GM18498 (cell line): Measurements from ENCODE around the gene RXYLT1.
A peak's percentile ranks its signal among the peaks of the same experiment; 100 is the strongest.
"Not testable (repeated sequence)": the region's sequence is repeated elsewhere in the genome, so short reads cannot be mapped to it uniquely, and the experiment has no call there.

ENCODE experiments used
- ATAC-seq: cut with Tn5 transposase; IDR thresholded peaks from one replicate; pipeline ENCODE4 v1.9.1; 2021; ENCODE audit warnings: mild to moderate bottlenecking, moderate library complexity; ENCODE audit not compliant: unreplicated experiment

RXYLT1 gene

GRCh38 chr12:63779498-63780481, at the start of gene RXYLT1:
Gene RXYLT1 (plus strand): TSS chr12:63779909. CDS start chr12:63779961, 52 bp downstream.
- ATAC-seq, result peak; percentile 98

GRCh38 chr12:63732779-63733178, 46.9 kb upstream of the RXYLT1 start:
- not testable (repeated sequence) for ATAC-seq

GRCh38 chr12:63733585-63733984, 46.1 kb upstream of the RXYLT1 start:
- ATAC-seq, result not testable (repeated sequence)

DNA sequence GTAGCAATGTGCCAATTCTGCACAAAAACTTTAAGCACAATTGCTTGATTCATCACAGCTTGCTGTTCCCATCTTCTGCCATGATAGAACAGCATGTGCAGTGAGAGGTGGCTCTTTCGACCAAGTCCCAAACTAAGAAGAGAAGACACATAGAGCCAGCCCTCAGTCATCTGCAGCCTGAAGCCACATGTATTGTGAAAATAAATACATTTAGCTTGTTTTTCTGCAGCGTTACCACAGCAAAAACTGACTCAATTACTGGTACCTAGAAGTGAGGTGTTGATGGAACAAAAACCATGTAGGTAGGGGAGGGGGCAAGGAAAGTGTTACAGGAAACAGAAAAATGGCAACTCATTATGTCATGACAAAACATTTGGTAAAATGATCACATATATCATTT, 39.2 kb upstream of the RXYLT1 start:
- not testable (repeated sequence) for ATAC-seq

DNA sequence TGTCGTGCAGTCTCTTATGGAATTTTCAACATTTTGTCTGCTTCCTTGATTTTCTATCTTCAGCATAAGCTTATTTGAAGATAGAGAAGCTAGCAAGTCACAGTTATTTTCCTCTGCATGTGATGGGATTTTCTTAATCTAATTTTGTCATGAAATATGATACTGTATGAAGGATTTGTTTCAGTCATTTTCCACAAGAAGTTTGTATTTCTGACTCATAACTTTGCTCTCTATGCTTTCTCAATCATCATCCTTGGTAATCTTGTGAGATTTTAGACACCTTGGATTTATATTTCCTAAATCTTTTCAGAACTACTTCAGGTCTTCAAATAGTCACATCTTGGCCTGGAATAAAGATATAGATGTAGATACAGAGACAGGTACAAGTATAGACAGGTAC, 38.3 kb upstream of the RXYLT1 start:
- not testable (repeated sequence) for ATAC-seq

GRCh38 chr12:63744110-63744509, 35.6 kb upstream of the RXYLT1 start:
- ATAC-seq, result not testable (repeated sequence)

- ATAC-seq, result not testable (repeated sequence)
Observed at GRCh38 chr12:63746470-63746869, 33.2 kb upstream of the RXYLT1 start.

- ATAC-seq, result not testable (repeated sequence)
Observed at GRCh38 chr12:63747136-63747535, 32.6 kb upstream of the RXYLT1 start.

GRCh38 chr12:63747553-63747952, 32.2 kb upstream of the RXYLT1 start:
- no peak for ATAC-seq

DNA sequence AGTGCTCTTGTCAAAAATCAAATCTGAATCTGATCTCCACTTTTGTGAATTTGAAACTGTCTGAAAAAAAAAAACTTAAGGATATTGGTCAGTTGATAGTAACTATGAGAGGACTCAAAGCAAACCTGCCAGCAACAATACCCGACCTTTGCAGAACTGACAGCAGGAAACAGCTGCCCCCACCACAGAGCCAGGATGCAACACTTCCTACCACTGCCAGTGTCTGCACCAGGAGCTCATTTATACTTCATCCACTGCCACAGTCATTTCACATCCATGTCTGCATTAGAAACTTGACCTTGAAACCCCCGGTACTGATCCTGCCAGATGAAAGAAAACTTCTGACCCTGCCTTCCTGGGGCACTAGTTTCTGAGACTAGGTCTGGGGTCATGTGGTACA, 27.4 kb upstream of the RXYLT1 start:
- ATAC-seq, result no peak

GRCh38 chr12:63752841-63753240, 26.9 kb upstream of the RXYLT1 start:
- no peak for ATAC-seq

GRCh38 chr12:63753743-63754142, 26.0 kb upstream of the RXYLT1 start:
- ATAC-seq, result no peak

DNA sequence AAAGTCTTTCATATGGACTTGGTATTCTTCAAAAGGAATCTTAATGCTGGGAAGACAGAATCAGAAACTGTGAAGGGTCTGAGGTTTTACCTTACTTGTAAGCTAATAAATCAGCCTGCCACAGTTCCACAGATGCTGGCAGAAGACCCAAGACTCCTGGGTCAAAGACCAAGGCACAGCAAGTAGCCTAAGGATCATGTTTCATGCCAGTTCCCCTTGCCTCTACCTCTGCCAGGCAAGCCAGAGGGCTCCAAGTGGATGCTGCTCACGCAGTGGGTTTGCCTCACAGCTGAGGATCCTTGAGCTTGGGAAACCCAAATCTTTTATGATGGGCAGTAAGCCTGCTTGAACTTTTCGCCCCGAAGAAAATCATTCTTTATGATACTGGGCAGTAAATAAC, 15.2 kb upstream of the RXYLT1 start:
- no peak for ATAC-seq

GRCh38 chr12:63766498-63766897, 13.2 kb upstream of the RXYLT1 start:
- ATAC-seq, result no peak

DNA sequence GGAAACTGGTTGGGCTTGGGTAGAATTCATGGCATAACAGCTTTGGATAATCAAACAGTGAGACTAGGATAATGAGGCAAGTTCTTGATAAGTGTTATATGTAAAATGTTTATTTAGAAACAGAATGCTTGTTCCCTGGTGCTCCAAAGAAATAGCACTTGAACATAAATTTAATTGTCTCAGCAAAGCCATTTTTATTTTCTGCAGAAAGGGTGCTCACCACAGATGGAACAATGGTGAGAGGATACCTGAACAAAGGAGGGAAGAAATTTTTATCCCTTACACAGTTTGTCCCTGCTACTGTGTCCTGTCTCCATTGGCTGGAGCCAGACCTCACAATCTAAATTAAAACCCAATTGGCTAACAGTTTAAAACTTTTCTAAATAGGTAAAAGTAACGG, 9.3 kb upstream of the RXYLT1 start:
- ATAC-seq, result no peak

GRCh38 chr12:63777340-63777739, 2.4 kb upstream of the RXYLT1 start:
- ATAC-seq, result no peak

- ATAC-seq, result no peak
Observed at GRCh38 chr12:63782466-63782865, 2.8 kb downstream of the RXYLT1 start.

DNA sequence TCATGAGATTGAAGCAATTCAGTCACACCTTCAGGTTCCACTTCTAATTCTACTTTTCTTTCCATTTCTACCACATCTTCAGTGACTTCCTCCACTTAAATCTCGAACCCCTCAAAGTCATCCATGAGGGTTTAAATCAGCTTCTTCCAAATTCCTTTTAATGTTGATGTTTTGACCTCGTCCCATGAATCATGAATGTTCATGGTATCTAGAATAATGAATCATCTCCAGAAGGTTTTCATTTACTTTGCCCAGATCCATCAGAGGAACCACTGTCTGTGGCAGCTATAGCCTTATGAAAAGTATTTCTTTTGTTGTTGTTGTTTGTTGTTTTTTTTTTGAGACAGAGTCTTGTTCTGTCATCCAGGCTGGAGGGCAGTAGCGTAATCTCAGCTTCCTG, 7.6 kb downstream of the RXYLT1 start:
- no peak for ATAC-seq

DNA sequence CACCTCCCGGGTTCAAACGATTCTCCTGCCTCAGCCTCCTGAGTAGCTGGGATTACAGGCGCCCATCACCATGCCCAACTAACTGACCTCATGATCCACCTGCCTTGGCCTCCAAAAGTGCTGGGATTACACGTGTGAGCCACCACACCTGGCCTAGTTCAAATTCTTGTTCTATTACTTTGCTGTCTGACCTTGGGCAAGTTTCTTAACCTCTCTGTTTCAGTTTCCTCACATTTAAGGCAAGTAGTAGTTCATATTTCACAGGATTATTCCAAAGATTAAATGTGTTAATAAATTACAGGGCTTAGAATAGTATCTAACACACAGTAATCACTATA, 10.9 kb downstream of the RXYLT1 start:
- no peak for ATAC-seq

DNA sequence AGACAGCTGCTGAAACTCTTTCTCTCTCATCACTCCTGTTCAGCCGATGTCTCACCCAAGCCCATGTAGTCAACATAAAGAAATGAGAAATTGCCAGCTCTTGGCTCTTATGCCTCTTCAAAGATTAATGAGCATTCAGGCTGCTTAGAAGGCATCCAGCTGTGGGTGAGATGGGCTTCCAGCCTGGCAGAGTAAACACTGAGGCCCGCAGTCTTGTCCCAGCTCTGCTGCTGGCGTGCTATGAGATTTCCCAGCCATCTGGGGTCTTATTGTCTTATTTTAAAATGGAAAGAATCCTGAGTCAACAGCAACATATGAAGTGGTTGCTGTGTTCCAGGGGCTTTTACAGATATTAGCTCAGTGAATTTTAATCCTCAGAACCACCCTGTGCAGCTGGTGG, 12.6 kb downstream of the RXYLT1 start:
- ATAC-seq, result no peak

DNA sequence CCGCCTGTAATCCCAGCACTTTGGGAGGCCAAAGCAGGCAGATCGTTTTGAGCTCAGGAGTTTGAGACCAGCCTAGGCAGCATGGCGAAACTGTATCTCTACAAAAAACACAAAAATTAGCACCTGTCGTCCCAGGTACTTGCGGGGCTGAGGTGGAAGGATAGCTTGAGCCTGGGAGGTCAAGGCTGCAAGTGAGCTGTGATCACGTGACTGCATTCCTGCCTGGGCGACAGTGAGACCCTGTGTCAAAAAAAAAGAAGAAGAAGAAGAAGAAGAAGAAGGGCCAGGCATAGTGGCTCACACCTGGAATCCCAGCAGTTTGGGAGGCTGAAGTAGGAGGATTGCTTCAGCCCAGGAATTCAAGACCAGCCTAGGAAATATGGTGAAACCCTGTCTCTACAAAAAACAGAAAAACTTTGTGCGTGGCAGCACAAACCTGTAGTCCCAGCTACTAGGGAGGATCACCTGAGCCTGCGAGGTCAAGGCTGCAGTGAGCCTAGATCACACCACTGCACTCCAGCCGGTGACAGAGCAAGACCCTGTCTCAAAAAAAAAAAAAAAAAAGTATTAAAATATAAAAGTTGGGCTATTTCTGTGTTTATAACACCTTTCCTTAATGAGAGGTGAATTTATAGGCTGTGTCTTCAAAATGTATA, 15.5 kb downstream of the RXYLT1 start:
- no peak for ATAC-seq

GRCh38 chr12:63795944-63796343, 16.2 kb downstream of the RXYLT1 start:
- ATAC-seq, result no peak
